ENCODE measurements around the gene FRMD8.

The FRMD8 gene

GRCh38 chr11:65390099-65390941, 3.9 kb downstream of the FRMD8 start:
- DNase-seq (ENCODE audit: low read depth): no peak
- peak overlapping the region; percentile 15 for H3K4me3 ChIP-seq (ENCODE audit: low read depth, low read length)

DNA sequence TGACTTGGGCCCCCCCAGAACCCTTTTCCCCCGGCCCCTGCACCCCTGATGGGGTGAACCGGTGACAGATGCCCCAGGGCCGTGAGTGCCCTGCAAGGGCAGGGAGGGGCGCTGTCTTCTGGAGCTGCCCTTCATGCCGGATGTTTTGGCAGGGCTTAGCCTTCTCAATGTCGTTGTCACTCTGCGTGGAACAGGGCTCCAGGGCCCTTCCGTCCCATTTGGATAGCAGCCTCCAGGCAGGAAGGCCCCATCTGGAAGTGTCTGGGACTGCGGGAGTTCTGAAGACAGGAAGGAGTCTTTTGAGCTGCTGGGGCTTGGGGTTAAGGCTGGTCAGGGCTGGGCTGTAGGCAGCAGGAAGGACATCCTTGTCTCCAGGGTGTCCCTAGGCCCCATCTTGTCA, 4.6 kb downstream of the FRMD8 start:
- DNase-seq (ENCODE audit: low read depth): no peak
- peak overlapping the region; percentile 15 for H3K4me3 ChIP-seq (ENCODE audit: low read depth, low read length)

DNA sequence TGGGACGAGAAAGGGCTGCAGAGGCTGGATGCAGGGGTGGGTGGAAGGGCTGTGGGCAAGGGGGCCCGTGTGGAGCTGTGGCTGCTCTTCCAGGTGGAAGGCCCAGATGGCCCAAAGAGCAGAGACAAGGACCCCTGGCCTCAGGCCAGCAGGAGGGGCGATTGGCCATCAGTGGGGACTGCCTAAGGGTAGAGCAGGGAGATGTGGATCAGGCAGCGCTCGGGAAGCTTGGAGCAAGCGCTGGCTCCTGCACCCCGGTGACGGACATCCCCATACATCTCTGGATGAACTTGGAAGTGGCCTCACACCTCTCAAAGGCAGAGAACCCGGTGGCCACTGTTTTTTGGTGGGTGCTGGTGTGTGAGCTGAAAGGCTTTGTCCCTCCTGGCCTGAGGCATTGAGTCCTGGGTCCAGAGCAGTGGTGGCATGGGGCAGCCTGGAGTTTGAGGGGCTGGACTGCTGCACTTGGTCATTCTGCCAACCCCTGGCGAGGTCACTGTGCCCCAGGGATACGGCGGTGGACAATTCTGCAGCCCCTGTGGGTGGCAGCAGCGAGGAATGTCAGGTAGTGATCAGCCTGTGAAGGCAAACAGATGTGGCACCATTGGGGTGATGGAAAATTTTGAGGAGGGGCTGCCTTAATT, 5.9 kb downstream of the FRMD8 start:
- DNase-seq (ENCODE audit: low read depth): no peak
- H3K4me3 ChIP-seq (ENCODE audit: low read depth, low read length): no peak overlapping the region

GRCh38 chr11:65392899-65393298, 6.5 kb downstream of the FRMD8 start:
- no peak for DNase-seq (ENCODE audit: low read depth)

GRCh38 chr11:65393513-65394079, 7.2 kb downstream of the FRMD8 start:
- no peak overlapping the region for H3K4me3 ChIP-seq (ENCODE audit: low read depth, low read length)
- no peak for DNase-seq (ENCODE audit: low read depth)

More at GRCh38 chr11:65392899-65393298, 6.5 kb downstream of the FRMD8 start:
- no peak overlapping the region for H3K4me3 ChIP-seq (ENCODE audit: low read depth, low read length)

- H3K4me3 ChIP-seq (ENCODE audit: low read depth, low read length): no peak overlapping the region
- DNase-seq (ENCODE audit: low read depth): no peak
These were observed 7.7 kb downstream of the FRMD8 start for GRCh38 chr11:65394125-65394536.

DNA sequence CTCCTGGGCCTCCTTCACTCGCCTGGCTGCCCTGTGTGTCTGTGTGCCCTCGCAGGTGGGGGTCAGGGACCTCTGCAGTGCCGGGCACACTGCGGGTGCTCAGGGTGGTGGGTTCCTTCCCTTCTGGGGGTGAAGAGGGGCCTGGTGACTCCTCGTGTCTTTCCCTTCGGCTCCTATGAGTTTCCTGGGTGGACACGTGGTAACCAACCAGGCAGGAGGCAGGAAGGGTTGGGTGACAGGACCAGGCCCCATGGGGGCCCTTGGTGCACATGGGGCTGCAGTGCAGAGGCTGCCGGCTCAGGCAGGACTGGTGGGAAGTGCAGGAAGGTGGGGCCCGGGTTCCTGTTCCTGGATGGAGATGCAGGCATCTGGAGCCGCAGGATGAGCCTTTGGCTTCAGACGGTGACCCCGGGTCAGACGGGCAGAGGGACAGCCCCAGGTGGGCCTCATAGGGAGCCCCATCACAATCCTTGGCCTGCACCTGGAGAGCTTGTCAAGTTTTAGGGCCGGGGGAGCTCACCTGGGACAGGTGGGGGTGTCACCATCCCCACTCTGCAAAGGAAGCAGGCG, 9.6 kb downstream of the FRMD8 start:
- DNase-seq (ENCODE audit: low read depth): no peak
- no peak overlapping the region for H3K4me3 ChIP-seq (ENCODE audit: low read depth, low read length)

- no peak for DNase-seq (ENCODE audit: low read depth)
- no peak overlapping the region for H3K4me3 ChIP-seq (ENCODE audit: low read depth, low read length)
These were observed 10.6 kb downstream of the FRMD8 start for GRCh38 chr11:65396769-65397745.

DNA sequence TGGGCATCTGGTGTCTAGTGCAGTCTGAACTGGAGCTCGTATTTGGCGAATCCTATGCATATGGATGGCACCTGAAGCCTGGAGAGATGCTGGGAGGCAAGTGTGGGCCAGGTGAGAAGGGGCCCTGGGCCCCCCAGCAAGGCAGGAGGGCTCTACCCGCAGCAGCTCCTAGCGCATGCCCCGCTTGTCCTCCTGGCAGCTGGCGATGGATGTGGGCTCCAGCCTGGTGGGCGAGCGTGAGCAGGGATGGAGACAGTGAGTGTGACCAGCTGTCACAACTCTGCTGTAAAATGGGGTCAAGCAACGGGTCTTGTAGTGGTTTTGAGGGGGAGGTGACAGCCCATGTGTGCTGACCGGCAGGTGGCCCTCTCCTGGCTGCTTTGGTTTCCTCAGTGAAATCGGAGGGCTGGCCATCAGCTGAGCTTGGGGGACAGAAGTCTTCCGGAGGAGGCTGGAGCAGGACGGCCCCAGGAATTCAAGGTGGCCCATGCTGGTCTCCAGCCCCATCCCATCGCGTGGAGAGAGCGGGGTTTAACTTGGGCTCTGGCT, 12.0 kb downstream of the FRMD8 start:
- DNase-seq (ENCODE audit: low read depth): no peak
- H3K4me3 ChIP-seq (ENCODE audit: low read depth, low read length): no peak overlapping the region

- no peak overlapping the region for H3K4me3 ChIP-seq (ENCODE audit: low read depth, low read length)
- no peak for DNase-seq (ENCODE audit: low read depth)
These were observed 12.8 kb downstream of the FRMD8 start for GRCh38 chr11:65399249-65399648.

DNA sequence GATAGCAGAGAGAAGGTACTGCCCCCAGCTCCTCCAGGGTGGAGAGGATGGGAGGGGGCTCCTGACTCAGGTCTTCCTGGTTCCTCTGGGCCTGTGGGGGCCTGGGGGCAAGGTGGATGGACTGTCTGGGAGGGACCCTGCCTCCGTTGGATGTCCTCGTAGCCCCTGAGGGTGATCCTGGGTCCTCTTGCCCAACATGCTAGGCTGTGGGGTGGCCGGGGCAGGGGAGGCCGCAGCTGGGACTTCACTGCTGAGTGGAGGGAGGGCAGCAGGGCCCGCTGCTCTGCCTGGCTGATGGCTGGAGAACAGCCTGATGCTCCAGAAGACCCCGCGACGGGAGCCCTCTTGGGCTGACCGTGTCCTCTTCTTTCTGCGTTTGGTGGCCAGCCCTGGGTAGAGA, 13.4 kb downstream of the FRMD8 start:
- no peak overlapping the region for H3K4me3 ChIP-seq (ENCODE audit: low read depth, low read length)
- no peak for DNase-seq (ENCODE audit: low read depth)

GRCh38 chr11:65400307-65401072, 14.1 kb downstream of the FRMD8 start:
- no peak overlapping the region for H3K4me3 ChIP-seq (ENCODE audit: low read depth, low read length)
- DNase-seq (ENCODE audit: low read depth): no peak

DNA sequence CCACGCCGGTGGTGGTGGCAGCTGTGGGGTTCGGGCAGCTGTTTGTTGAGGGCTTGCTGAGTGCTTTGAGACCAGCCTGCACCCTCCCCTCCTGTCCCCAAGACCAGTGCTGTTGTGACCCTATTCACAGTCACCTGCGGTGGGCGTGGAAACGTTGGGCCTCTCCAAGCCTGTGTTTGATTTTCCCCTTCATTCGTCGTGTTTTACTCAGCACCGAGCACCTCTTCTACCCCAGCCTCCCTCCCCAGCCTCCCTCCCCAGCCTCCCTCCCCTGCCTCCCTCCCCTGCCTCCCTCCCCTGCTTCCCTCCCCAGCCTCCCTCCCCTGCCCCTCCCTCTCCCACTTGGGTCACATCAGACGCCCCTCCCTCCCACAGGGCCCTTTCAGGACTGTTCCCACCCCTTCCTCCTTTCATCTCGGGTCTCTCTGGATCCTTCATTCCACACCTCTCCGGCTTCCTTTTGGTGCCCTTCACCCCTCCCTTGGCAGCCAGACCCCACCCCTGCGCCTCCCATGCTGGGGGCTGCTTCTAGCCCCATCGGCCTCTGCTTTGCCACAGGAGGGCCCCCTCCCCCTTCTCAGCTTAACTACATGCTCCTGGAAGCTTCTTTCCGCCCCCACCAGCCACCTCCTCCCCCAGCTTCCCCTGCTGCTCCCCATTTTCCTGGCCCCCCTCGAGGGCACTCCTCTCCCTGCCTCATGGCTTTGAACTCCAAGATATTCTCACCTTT, 14.8 kb downstream of the FRMD8 start:
- no peak overlapping the region for H3K4me3 ChIP-seq (ENCODE audit: low read depth, low read length)
- no peak for DNase-seq (ENCODE audit: low read depth)

GRCh38 chr11:65401803-65402248, 15.4 kb downstream of the FRMD8 start:
- no peak overlapping the region for H3K4me3 ChIP-seq (ENCODE audit: low read depth, low read length)
- no peak for DNase-seq (ENCODE audit: low read depth)

- H3K4me3 ChIP-seq (ENCODE audit: low read depth, low read length): no peak overlapping the region
- DNase-seq (ENCODE audit: low read depth): no peak
These were observed 16.4 kb downstream of the FRMD8 start for GRCh38 chr11:65402790-65403189.

DNA sequence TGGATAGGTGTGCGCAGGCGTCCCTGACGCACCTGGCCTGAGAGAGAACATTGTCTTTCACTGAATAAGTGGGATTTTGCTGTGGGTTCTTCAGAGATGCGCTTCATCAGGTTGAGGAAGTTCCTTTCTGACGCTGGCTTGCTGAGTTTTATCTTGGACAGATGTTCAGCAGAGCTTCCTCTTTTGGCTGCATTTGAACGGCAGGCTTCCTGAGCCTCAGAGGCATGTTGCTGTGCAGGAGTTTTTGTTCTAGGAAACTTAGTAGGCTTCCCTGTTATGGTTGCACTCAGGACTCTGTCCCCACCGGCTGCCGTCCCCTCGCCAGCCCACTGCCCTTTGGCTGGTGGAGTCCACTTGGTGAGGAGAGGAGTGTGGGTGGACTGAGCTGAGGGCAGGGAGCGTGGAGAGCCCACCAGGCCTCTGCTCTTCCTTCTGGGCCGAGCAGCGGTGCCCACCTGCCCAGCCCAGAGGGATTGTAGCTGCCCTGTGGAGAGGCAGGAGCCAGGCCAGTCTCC, 17.2 kb downstream of the FRMD8 start:
- H3K4me3 ChIP-seq (ENCODE audit: low read depth, low read length): no peak overlapping the region
- DNase-seq (ENCODE audit: low read depth): no peak

- no peak for DNase-seq (ENCODE audit: low read depth)
- no peak overlapping the region for H3K4me3 ChIP-seq (ENCODE audit: low read depth, low read length)
These were observed 17.8 kb downstream of the FRMD8 start for GRCh38 chr11:65404210-65404609.

All from skeletal muscle cell (primary cell).